GM12873 (cell line): ENCODE data around the gene PCDHA3.

Experiments
- CTCF ChIP-seq: IDR thresholded peaks from 2 replicates; pipeline ENCODE4 v1.5.1; 2012; ENCODE audit warnings: low read depth, mild to moderate bottlenecking, moderate library complexity, low read length, control low read depth; ENCODE audit not compliant: insufficient read depth; ENCODE audit errors: missing control alignments

PCDHA3 gene

GRCh38 chr5:140794595-140795258, 6.1 kb upstream of the PCDHA3 start, which contains the start of gene PCDHA2:
Gene PCDHA2 (plus strand): TSS chr5:140794852.
- no peak for TF ChIP-seq CTCF

GRCh38 chr5:140795259-140795641, 5.6 kb upstream of the PCDHA3 start:
- peak; percentile 13 for TF ChIP-seq CTCF

GRCh38 chr5:140796718-140797095, 4.2 kb upstream of the PCDHA3 start:
- no peak for TF ChIP-seq CTCF

GRCh38 chr5:140801494-140801841, 611 bp downstream of the PCDHA3 start:
- no peak for TF ChIP-seq CTCF

GRCh38 chr5:140802781-140803271, 2.0 kb downstream of the PCDHA3 start:
- no peak for TF ChIP-seq CTCF

GRCh38 chr5:140806834-140807775, 6.2 kb downstream of the PCDHA3 start, which contains the start of gene PCDHA4:
Gene PCDHA4 (plus strand): TSS chr5:140807068.
- peak; percentile 57 for TF ChIP-seq CTCF

- no peak for TF ChIP-seq CTCF
Observed at GRCh38 chr5:140808889-140809291, 8.0 kb downstream of the PCDHA3 start.
